ENCODE results near the gene FAM216B. TPM values are rescaled to one million over a fixed set of nuclear protein-coding genes. Genes with fewer than 3 reads are reported as not detected.
"Not testable (repeated sequence)": the region's sequence is repeated elsewhere in the genome, so short reads cannot be mapped to it uniquely, and the experiment has no call there.

The FAM216B gene
- total RNA-seq, 6 experiments from 2014 or later, result not detected

- no peak for DNase-seq
- TF ChIP-seq POLR2A (IDR thresholded peaks at IDR 0.05) (no peak), CTCF (IDR thresholded peaks at IDR 0.05) (no peak)
- H3K4me3 ChIP-seq, result no peak overlapping the region
- intact Hi-C loops (cut with DNase I), result no loop called here
- ATAC-seq, result no peak
- H3K27ac ChIP-seq, result no peak overlapping the region
- H3K27me3 ChIP-seq, result no peaks in the 10 kb centered on the region
- H3K36me3 ChIP-seq, result no peaks in the 10 kb centered on the region
- no peaks in the 10 kb centered on the region for H3K9me3 ChIP-seq
- no peaks in the 10 kb centered on the region for H3K4me1 ChIP-seq
- WGBS (ENCODE audit: insufficient coverage, low coverage, low lambda C conversion rate, missing lambda C conversion rate), result 70% methylated on average over 5 of the region's 5 CpGs
These were observed 27.1 kb downstream of the FAM216B start for GRCh38 chr13:42808341-42808940.

- intact Hi-C loops (cut with DNase I), result no loop called here
- Histone ChIP-seq H3K4me1 (no peaks in the 10 kb centered on the region), H3K9me3 (no peaks in the 10 kb centered on the region), H3K4me3 (no peak overlapping the region), H3K27me3 (no peaks in the 10 kb centered on the region), H3K27ac (no peak overlapping the region), H3K36me3 (no peaks in the 10 kb centered on the region)
- 53% methylated on average over 3 of the region's 5 CpGs for WGBS (ENCODE audit: insufficient coverage, low coverage, low lambda C conversion rate, missing lambda C conversion rate)
- DNase-seq (no peak), ATAC-seq (no peak)
- TF ChIP-seq POLR2A (IDR thresholded peaks at IDR 0.05) (no peak), CTCF (IDR thresholded peaks at IDR 0.05) (no peak)
These were observed 30.9 kb downstream of the FAM216B start for GRCh38 chr13:42812316-42812715.

- DNase-seq (no peak), ATAC-seq (no peak)
- Histone ChIP-seq H3K4me1 (no peaks in the 10 kb centered on the region), H3K36me3 (no peaks in the 10 kb centered on the region), H3K27ac (no peak overlapping the region), H3K27me3 (no peaks in the 10 kb centered on the region), H3K4me3 (no peak overlapping the region), H3K9me3 (no peaks in the 10 kb centered on the region)
- intact Hi-C loops (cut with DNase I), result no loop called here
- TF ChIP-seq CTCF (IDR thresholded peaks at IDR 0.05) (no peak), POLR2A (IDR thresholded peaks at IDR 0.05) (no peak)
These were observed 33.5 kb downstream of the FAM216B start for GRCh38 chr13:42814868-42815267.

GRCh38 chr13:42815681-42816080 is 34.3 kb downstream of the FAM216B start:
- H3K27me3 ChIP-seq, result no peaks in the 10 kb centered on the region
- no peaks in the 10 kb centered on the region for H3K4me1 ChIP-seq
- no peak overlapping the region for H3K27ac ChIP-seq
- ATAC-seq (no peak), DNase-seq (no peak)
- intact Hi-C loops (cut with DNase I), result no loop called here
- TF ChIP-seq CTCF (IDR thresholded peaks at IDR 0.05) (no peak), POLR2A (IDR thresholded peaks at IDR 0.05) (no peak)
- H3K9me3 ChIP-seq, result no peaks in the 10 kb centered on the region
- H3K36me3 ChIP-seq, result no peaks in the 10 kb centered on the region
- WGBS (ENCODE audit: insufficient coverage, low coverage, low lambda C conversion rate, missing lambda C conversion rate), result 26% methylated on average over 2 of the region's 3 CpGs
- H3K4me3 ChIP-seq, result no peak overlapping the region

- no peaks in the 10 kb centered on the region for H3K9me3 ChIP-seq
- WGBS (ENCODE audit: insufficient coverage, low coverage, low lambda C conversion rate, missing lambda C conversion rate), result 100% methylated on average over 1 of the region's 2 CpGs
- no peak overlapping the region for H3K4me3 ChIP-seq
- no peak for DNase-seq
- TF ChIP-seq POLR2A (IDR thresholded peaks at IDR 0.05) (no peak), CTCF (IDR thresholded peaks at IDR 0.05) (no peak)
- H3K27me3 ChIP-seq, result no peaks in the 10 kb centered on the region
- no peak for ATAC-seq
- intact Hi-C loops (cut with DNase I), result no loop called here
- H3K4me1 ChIP-seq, result no peaks in the 10 kb centered on the region
- no peaks in the 10 kb centered on the region for H3K36me3 ChIP-seq
- no peak overlapping the region for H3K27ac ChIP-seq
These were observed 35.2 kb downstream of the FAM216B start for GRCh38 chr13:42816538-42816937.

GRCh38 chr13:42819687-42820086 is 38.3 kb downstream of the FAM216B start:
- H3K4me3 ChIP-seq; H3K9me3 ChIP-seq; intact Hi-C loops (cut with DNase I); ATAC-seq; H3K27ac ChIP-seq; H3K36me3 ChIP-seq; H3K27me3 ChIP-seq; H3K4me1 ChIP-seq; DNase-seq: not testable (repeated sequence)
- WGBS (ENCODE audit: insufficient coverage, low coverage, low lambda C conversion rate, missing lambda C conversion rate), result 75% methylated on average over 1 of the region's 1 CpG
